MM.1S (cell line): ENCODE data around the gene TTC9.

Experiments used
- DNase-seq: peaks from one replicate; pipeline ENCODE4 v3.0.0-alpha.2; 2015
- H2AFZ ChIP-seq: fragments of 300-600 bp; sonication (generic); 2 replicates; pipeline ENCODE4 v1.6.0; 2016; ENCODE audit warnings: antibody characterized with exemption, low read length
- H3F3A ChIP-seq: fragments of 300-600 bp; sonication (generic); 2 replicates; pipeline ENCODE4 v1.6.1; 2016; ENCODE audit warnings: mild to moderate bottlenecking, antibody characterized with exemption, low read length, moderate library complexity, mixed read lengths; ENCODE audit not compliant: insufficient read depth
- H3K27ac ChIP-seq: fragments of 300-600 bp; sonication (generic); 2 replicates; pipeline ENCODE4 v1.5.1; 2016; ENCODE audit warnings: mild to moderate bottlenecking, low read length
- H3K27me3 ChIP-seq: fragments of 300-600 bp; sonication (generic); replicated peaks from 2 replicates; pipeline ENCODE4 v1.6.0; 2016; ENCODE audit warnings: low read length; ENCODE audit not compliant: insufficient read depth
- H3K36me3 ChIP-seq: fragments of 300-600 bp; sonication (generic); replicated peaks from 2 replicates; pipeline ENCODE4 v1.6.1; 2016; ENCODE audit warnings: mild to moderate bottlenecking, low read length, mixed read lengths; ENCODE audit not compliant: insufficient read depth
- H3K4me1 ChIP-seq: fragments of 300-600 bp; sonication (generic); 2 replicates; pipeline ENCODE4 v1.6.1; 2016; ENCODE audit warnings: low read length, mixed read lengths
- H3K4me2 ChIP-seq: fragments of 300-600 bp; sonication (generic); 2 replicates; pipeline ENCODE4 v1.6.0; 2016; ENCODE audit warnings: low read depth, low read length
- H3K4me3 ChIP-seq: fragments of 300-600 bp; sonication (generic); 2 replicates; pipeline ENCODE4 v1.5.1; 2016; ENCODE audit warnings: low read length, mixed read lengths
- H3K79me2 ChIP-seq: fragments of 300-600 bp; sonication (generic); 2 replicates; pipeline ENCODE4 v1.6.1; 2016; ENCODE audit warnings: mixed run types, low read length, mixed read lengths
- H3K9ac ChIP-seq: fragments of 300-600 bp; sonication (generic); 2 replicates; pipeline ENCODE4 v1.6.1; 2016; ENCODE audit warnings: low read length, mixed read lengths
- H3K9me2 ChIP-seq: fragments of 300-600 bp; sonication (generic); replicated peaks from 2 replicates; pipeline ENCODE4 v1.6.1; 2016; ENCODE audit warnings: mild to moderate bottlenecking, low read length, mixed read lengths; ENCODE audit not compliant: insufficient read depth
- H3K9me3 ChIP-seq: fragments of 300-600 bp; sonication (generic); replicated peaks from 2 replicates; pipeline ENCODE4 v1.6.1; 2016; ENCODE audit warnings: mild to moderate bottlenecking, low read length, mixed read lengths; ENCODE audit not compliant: insufficient read depth
- H4K20me1 ChIP-seq: fragments of 300-600 bp; sonication (generic); 2 replicates; pipeline ENCODE4 v1.6.1; 2016; ENCODE audit warnings: mild to moderate bottlenecking, low read length, moderate library complexity, mixed read lengths; ENCODE audit not compliant: insufficient read depth
- CTCF ChIP-seq: fragments of 300-600 bp; sonication (generic); IDR thresholded peaks from 2 replicates; pipeline ENCODE4 v1.5.1; 2016; ENCODE audit warnings: antibody characterized with exemption, low read length, mixed read lengths
- EZH2 ChIP-seq: fragments of 300-600 bp; sonication (generic); optimal IDR thresholded peaks from 2 replicates; pipeline ENCODE3; 2017; ENCODE audit warnings: low read depth, mild to moderate bottlenecking, antibody characterized with exemption, low read length, mixed read lengths
- EZH2phosphoT487 ChIP-seq: fragments of 300-600 bp; sonication (generic); IDR thresholded peaks from 2 replicates; pipeline ENCODE4 v1.6.1; 2018; ENCODE audit warnings: antibody characterized with exemption, low read length

TTC9 gene

GRCh38 chr14:70641548-70642302 is at the start of gene TTC9:
TSS of gene TTC9 (plus strand) at chr14:70641916. CDS start at chr14:70642130, 214 bp downstream.
- no peak for TF ChIP-seq EZH2phosphoT487
- TF ChIP-seq EZH2, result no peak
- TF ChIP-seq CTCF, result no peak
- peak within 1 kb of the TSS; percentile 88 for H3K4me2 ChIP-seq
- no peaks in the 10 kb centered on the region for H4K20me1 ChIP-seq
- H3K4me3 ChIP-seq, result peak within 1 kb of the TSS; percentile 64
- no peaks in the 10 kb centered on the region for H3K79me2 ChIP-seq
- peak within 1 kb of the TSS; percentile 52; the same call in 1 of the 2 replicates for H3K9ac ChIP-seq
- H3K4me1 ChIP-seq, result peaks cover 6% of the 10 kb centered on the region; the same call in 1 of the 2 replicates
- H3F3A ChIP-seq, result no peaks in the 10 kb centered on the region
- no peak for DNase-seq
- no peaks in the 10 kb centered on the region for H3K27me3 ChIP-seq
- peak within 1 kb of the TSS; percentile 70 for H2AFZ ChIP-seq
- no peaks in the 10 kb centered on the region for H3K9me3 ChIP-seq
- no peaks in the 10 kb centered on the region for H3K9me2 ChIP-seq
- no peaks in the 10 kb centered on the region for H3K36me3 ChIP-seq
- peak within 1 kb of the TSS; percentile 36; the same call in 1 of the 2 replicates for H3K27ac ChIP-seq

- Histone ChIP-seq H3K4me2 (no peak overlapping the region), H3F3A (no peaks in the 10 kb centered on the region), H3K79me2 (peaks cover 35% of the 10 kb centered on the region), H3K9ac (no peak overlapping the region), H3K27me3 (no peaks in the 10 kb centered on the region), H4K20me1 (no peaks in the 10 kb centered on the region), H2AFZ (no peak overlapping the region), H3K27ac (no peak overlapping the region), H3K4me1 (0 out of 2 replicates have a peak, but pooled peaks cover 2% of the 10 kb centered on the region), H3K36me3 (no peaks in the 10 kb centered on the region; the same call in 1 of the 2 replicates), H3K9me3 (no peaks in the 10 kb centered on the region), H3K4me3 (no peak overlapping the region), H3K9me2 (no peaks in the 10 kb centered on the region)
- TF ChIP-seq EZH2, result no peak
- no peak for TF ChIP-seq EZH2phosphoT487
- no peak for TF ChIP-seq CTCF
- DNase-seq, result no peak
Observed at GRCh38 chr14:70594461-70594860, 47.3 kb upstream of the TTC9 start.

- H3K4me1 ChIP-seq, result 0 out of 2 replicates have a peak, but pooled peaks cover 3% of the 10 kb centered on the region
- H3K9ac ChIP-seq, result no peak overlapping the region
- H3K4me2 ChIP-seq, result no peak overlapping the region
- H3K4me3 ChIP-seq, result no peak overlapping the region
- no peak for TF ChIP-seq EZH2
- TF ChIP-seq CTCF, result no peak
- no peak for TF ChIP-seq EZH2phosphoT487
- H3K27me3 ChIP-seq, result no peaks in the 10 kb centered on the region
- no peaks in the 10 kb centered on the region for H4K20me1 ChIP-seq
- peaks cover 45% of the 10 kb centered on the region for H3K79me2 ChIP-seq
- H3K9me2 ChIP-seq, result no peaks in the 10 kb centered on the region
- no peaks in the 10 kb centered on the region; the same call in 1 of the 2 replicates for H3K36me3 ChIP-seq
- no peak overlapping the region for H2AFZ ChIP-seq
- H3F3A ChIP-seq, result no peaks in the 10 kb centered on the region
- no peak for DNase-seq
- H3K27ac ChIP-seq, result no peak overlapping the region
- H3K9me3 ChIP-seq, result no peaks in the 10 kb centered on the region
Observed at GRCh38 chr14:70595443-70596185, 46.1 kb upstream of the TTC9 start.
